ENCODE data around the gene PRKG1.

DNA sequence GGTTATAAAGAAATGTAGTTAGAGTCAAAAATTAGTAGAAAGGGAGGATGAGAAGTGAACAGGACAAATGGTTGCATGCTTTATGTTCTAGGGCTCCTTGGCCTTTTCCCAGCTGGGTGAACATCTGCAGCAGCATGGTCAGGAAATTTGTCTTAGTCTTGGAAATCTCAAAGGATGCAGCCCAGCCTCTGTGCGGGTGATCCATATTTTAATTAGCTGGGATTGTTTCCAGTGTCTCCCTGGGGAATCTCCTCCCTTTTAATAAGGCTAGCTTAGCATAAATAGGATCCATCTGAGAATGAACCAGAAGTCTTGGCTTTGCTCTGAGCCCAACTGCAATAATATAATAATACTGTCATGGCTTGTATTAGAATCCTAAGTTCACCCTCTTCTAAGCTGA lies 198.3 kb downstream of the PRKG1 start:
- TF ChIP-seq POLR2AphosphoS5 (IDR thresholded peaks at IDR 0.05; ENCODE audit: low read depth, low read length) = no peak
- no peak for TF ChIP-seq TAF1 (IDR thresholded peaks at IDR 0.05; ENCODE audit: borderline replicate concordance, insufficient read depth, low read length)
